ENCODE results near the gene TRIM10. TPM values are rescaled to one million over a fixed set of nuclear protein-coding genes. Genes with fewer than 3 reads are reported as not detected.

Gene TRIM10, protein sequence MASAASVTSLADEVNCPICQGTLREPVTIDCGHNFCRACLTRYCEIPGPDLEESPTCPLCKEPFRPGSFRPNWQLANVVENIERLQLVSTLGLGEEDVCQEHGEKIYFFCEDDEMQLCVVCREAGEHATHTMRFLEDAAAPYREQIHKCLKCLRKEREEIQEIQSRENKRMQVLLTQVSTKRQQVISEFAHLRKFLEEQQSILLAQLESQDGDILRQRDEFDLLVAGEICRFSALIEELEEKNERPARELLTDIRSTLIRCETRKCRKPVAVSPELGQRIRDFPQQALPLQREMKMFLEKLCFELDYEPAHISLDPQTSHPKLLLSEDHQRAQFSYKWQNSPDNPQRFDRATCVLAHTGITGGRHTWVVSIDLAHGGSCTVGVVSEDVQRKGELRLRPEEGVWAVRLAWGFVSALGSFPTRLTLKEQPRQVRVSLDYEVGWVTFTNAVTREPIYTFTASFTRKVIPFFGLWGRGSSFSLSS
- total RNA-seq (ENCODE audit: unreplicated experiment): not detected
- long read RNA-seq: 0 reads

DNA sequence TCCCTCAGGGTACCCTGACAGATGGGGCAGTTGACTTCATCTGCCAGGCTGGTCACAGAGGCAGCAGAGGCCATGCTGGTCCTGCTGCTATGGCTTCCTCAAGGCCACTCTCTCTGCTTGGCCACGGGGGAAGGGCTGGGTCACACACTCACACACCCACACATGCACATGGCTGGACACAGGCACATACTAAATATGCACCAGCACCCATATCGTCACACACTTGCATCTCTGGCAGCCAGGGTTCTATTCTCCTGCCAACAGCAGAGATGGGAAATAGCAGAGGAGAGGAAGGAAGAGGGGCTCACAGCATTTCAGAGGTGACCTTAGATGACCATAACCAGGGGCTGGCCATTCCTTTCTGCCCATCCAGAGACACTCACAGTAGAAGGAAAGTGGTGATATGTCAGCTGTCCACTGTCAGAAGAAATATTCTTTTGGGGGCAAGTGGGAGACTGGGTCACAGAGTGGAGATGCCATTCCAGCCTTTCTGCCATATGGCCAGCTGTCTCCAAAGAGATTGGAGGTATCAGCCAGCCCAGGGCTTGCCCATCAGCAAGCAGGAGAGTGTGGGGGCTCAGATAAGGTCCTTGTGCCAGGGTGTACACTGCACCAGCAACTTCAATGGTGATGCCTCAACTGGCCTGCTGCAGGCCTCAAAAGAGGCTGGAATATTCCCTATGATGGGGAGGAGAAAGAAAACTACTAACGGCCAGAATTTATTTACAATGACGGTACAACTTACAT, at the start of gene TRIM10:
TSS of gene TRIM10 (minus strand) at position 427 of the 747 bp plus-strand sequence. CDS start at position 74, 353 bp downstream.
- Mint-ChIP-seq H3K27ac (ENCODE audit: unreplicated experiment) (no peak within 1 kb of the TSS), H3K4me3 (ENCODE audit: unreplicated experiment) (no peak within 1 kb of the TSS)
- TF ChIP-seq, protein P1, sequence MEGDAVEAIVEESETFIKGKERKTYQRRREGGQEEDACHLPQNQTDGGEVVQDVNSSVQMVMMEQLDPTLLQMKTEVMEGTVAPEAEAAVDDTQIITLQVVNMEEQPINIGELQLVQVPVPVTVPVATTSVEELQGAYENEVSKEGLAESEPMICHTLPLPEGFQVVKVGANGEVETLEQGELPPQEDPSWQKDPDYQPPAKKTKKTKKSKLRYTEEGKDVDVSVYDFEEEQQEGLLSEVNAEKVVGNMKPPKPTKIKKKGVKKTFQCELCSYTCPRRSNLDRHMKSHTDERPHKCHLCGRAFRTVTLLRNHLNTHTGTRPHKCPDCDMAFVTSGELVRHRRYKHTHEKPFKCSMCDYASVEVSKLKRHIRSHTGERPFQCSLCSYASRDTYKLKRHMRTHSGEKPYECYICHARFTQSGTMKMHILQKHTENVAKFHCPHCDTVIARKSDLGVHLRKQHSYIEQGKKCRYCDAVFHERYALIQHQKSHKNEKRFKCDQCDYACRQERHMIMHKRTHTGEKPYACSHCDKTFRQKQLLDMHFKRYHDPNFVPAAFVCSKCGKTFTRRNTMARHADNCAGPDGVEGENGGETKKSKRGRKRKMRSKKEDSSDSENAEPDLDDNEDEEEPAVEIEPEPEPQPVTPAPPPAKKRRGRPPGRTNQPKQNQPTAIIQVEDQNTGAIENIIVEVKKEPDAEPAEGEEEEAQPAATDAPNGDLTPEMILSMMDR (IDR thresholded peaks at IDR 0.05; ENCODE audit: partially characterized antibody, unreplicated experiment): no peak

DNA sequence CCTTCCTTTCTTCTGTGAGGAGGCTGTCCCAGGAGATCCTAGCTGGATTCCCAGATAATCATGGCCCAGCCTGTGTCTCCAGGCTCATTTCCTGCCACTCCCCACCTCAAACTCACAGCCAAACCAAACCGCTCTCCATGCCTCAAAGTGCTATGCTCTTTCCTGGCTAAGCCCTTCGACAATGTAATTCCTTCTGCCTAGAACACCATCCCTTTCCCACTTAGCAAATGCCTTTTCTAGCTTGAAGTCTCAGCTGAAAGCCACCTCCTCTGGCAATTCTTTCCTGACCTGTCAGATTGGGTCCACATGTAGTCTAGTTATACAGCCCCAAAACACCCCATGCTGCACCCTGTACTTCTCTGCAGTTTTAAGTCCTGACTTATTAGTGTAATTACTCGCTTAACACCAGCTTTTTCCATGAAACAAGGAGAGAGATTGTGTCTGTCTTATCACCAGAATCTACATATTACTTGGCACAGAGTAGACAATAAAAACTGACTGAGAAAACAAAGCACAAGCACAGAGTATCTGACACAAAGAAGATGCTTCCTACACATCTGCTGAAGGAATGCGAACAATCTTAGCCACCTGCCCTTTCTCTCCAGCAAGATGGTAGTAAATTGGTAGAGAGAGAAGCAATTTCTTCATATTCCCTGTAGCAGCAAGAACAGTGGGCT, 46.7 kb upstream of the TRIM10 start:
- Mint-ChIP-seq H3K36me3 (ENCODE audit: unreplicated experiment) (no peaks in the 10 kb centered on the region), H3K4me3 (ENCODE audit: unreplicated experiment) (peak overlapping the region; percentile 74), H3K27me3 (ENCODE audit: unreplicated experiment) (peaks cover 3% of the 10 kb centered on the region), H3K9me3 (ENCODE audit: unreplicated experiment) (peaks cover 6% of the 10 kb centered on the region), H3K4me1 (ENCODE audit: low read depth, unreplicated experiment) (peaks cover 56% of the 10 kb centered on the region), H3K27ac (ENCODE audit: unreplicated experiment) (peak overlapping the region; percentile 69)
- TF ChIP-seq, protein P1 (IDR thresholded peaks at IDR 0.05; ENCODE audit: partially characterized antibody, unreplicated experiment): no peak
- no peak for DNase-seq

More for the DNA sequence above, at the start of gene TRIM10:
- peaks cover 6% of the 10 kb centered on the region for H3K36me3 Mint-ChIP-seq (ENCODE audit: unreplicated experiment)
- peaks cover 8% of the 10 kb centered on the region for H3K27me3 Mint-ChIP-seq (ENCODE audit: unreplicated experiment)
- peaks cover 1% of the 10 kb centered on the region for H3K9me3 Mint-ChIP-seq (ENCODE audit: unreplicated experiment)
- DNase-seq: no peak
- H3K4me1 Mint-ChIP-seq (ENCODE audit: low read depth, unreplicated experiment): no peaks in the 10 kb centered on the region

DNA sequence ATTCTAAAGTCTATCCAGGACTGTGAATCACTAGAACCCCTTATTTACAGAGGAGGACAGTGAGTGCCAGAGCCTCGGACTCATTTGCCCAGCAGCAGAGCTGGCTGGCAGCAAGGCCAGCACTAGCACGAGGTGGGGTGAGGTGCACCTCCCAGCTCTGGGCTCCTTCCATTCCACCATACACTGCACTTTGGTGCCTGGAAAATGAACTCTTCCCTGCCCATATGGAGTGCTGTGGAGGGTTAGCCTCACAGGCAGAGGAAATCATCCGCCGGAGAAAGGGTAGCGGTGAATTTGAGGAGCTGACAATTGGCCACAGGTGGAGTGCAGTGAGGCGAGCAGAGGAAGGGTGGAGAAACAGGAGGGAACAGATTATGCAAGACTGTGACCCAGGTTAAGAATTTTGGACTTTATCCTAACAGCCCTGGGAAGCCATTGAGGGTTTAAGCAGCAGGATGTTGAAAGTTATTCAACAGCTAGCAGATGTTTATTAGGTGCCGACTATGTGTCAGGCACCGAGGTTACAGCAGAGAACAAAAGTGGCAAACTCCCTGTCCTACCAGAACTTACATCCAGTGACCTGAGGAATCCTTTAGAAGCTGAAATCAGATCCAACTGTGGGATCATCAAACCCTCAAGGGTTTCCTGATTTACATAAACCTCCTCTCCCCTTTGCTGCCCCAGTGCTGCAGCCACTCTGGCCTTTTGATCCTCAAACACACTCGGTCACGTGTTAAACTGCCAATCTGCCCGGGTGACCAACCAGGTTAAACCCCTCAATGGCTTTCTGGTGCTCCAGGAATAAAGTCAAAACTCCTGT, 46.0 kb upstream of the TRIM10 start:
- H3K4me1 Mint-ChIP-seq (ENCODE audit: low read depth, unreplicated experiment): peaks cover 54% of the 10 kb centered on the region
- H3K27ac Mint-ChIP-seq (ENCODE audit: unreplicated experiment): peak overlapping the region; percentile 69
- H3K36me3 Mint-ChIP-seq (ENCODE audit: unreplicated experiment): no peaks in the 10 kb centered on the region
- peaks cover 6% of the 10 kb centered on the region for H3K9me3 Mint-ChIP-seq (ENCODE audit: unreplicated experiment)
- peaks cover 3% of the 10 kb centered on the region for H3K27me3 Mint-ChIP-seq (ENCODE audit: unreplicated experiment)
- TF ChIP-seq, protein P1 (IDR thresholded peaks at IDR 0.05; ENCODE audit: partially characterized antibody, unreplicated experiment): no peak
- peak overlapping the region; percentile 74 for H3K4me3 Mint-ChIP-seq (ENCODE audit: unreplicated experiment)
- DNase-seq: no peak

DNA sequence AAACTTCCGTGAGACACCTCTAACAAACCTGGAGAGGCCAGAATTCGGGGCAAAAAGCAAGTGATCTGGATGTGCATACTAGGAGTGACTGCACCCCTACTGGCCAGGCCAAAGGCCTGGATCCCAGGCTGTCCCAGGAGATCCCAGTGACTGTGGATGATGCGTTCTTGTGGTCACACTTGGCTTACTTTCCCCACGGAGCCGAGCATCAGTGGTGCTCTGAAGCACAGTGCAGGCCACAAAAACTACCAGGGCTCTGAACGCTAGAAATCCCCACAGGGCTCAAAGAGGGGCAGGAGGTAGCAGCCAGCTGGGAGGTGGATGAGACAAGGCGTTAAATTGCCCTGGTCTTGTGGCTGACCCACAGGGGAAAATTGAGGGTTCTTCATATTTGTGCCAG, 45.1 kb upstream of the TRIM10 start:
- TF ChIP-seq, protein P1 (IDR thresholded peaks at IDR 0.05; ENCODE audit: partially characterized antibody, unreplicated experiment): no peak
- Mint-ChIP-seq H3K27me3 (ENCODE audit: unreplicated experiment) (peaks cover 3% of the 10 kb centered on the region), H3K4me1 (ENCODE audit: low read depth, unreplicated experiment) (peaks cover 46% of the 10 kb centered on the region), H3K4me3 (ENCODE audit: unreplicated experiment) (peak overlapping the region; percentile 58), H3K27ac (ENCODE audit: unreplicated experiment) (peak overlapping the region; percentile 43), H3K36me3 (ENCODE audit: unreplicated experiment) (no peaks in the 10 kb centered on the region), H3K9me3 (ENCODE audit: unreplicated experiment) (peaks cover 6% of the 10 kb centered on the region)
- DNase-seq: no peak
